Karpas-422 (cell line): ENCODE measurements around the gene UTP20. TPM values are rescaled to one million over a fixed set of nuclear protein-coding genes. Genes with fewer than 3 reads are reported as not detected.

ENCODE experiments used
- DNase-seq: peaks from one replicate; pipeline ENCODE4 v3.0.0-alpha.2; 2015
- H2AFZ ChIP-seq: fragments of 200-600 bp; sonication (generic); 2 replicates; pipeline ENCODE4 v1.6.1; 2014; ENCODE audit warnings: antibody characterized with exemption, low read length, mixed read lengths
- H3K27ac ChIP-seq: fragments of 200-600 bp; sonication (generic); 2 replicates; pipeline ENCODE4 v1.5.1; 2014; ENCODE audit warnings: mild to moderate bottlenecking, low read length, moderate library complexity
- H3K27me3 ChIP-seq: fragments of 200-600 bp; sonication (generic); 2 replicates; pipeline ENCODE4 v1.6.1; 2014; ENCODE audit warnings: low read length, mixed read lengths
- H3K36me3 ChIP-seq: fragments of 200-600 bp; sonication (generic); 2 replicates; pipeline ENCODE4 v1.6.1; 2014; ENCODE audit warnings: low read length, mixed read lengths; ENCODE audit not compliant: insufficient read depth
- H3K4me1 ChIP-seq: fragments of 200-600 bp; sonication (generic); 2 replicates; pipeline ENCODE4 v1.6.1; 2014; ENCODE audit warnings: mild to moderate bottlenecking, low read length, mixed read lengths
- H3K4me2 ChIP-seq: fragments of 200-600 bp; sonication (generic); 2 replicates; pipeline ENCODE4 v1.6.1; 2014; ENCODE audit warnings: low read length, low read depth, mild to moderate bottlenecking; ENCODE audit not compliant: poor library complexity, severe bottlenecking
- H3K4me3 ChIP-seq: fragments of 200-600 bp; sonication (generic); 2 replicates; pipeline ENCODE4 v1.5.1; 2014; ENCODE audit warnings: mild to moderate bottlenecking, antibody characterized with exemption, low read length, mixed read lengths
- H3K79me2 ChIP-seq: fragments of 200-600 bp; sonication (generic); 2 replicates; pipeline ENCODE4 v1.6.1; 2014; ENCODE audit warnings: mild to moderate bottlenecking, low read length, mixed read lengths
- H3K9ac ChIP-seq: fragments of 200-600 bp; sonication (generic); 2 replicates; pipeline ENCODE4 v1.6.0; 2014; ENCODE audit warnings: low read length
- H3K9me2 ChIP-seq: fragments of 200-600 bp; sonication (generic), shearing (Covaris generic); replicated peaks from 2 replicates; pipeline ENCODE4 v1.6.0; 2014; ENCODE audit warnings: mild to moderate bottlenecking, low read length, moderate library complexity; ENCODE audit not compliant: insufficient read depth
- H3K9me3 ChIP-seq: fragments of 300-700, 200-600 bp; sonication (generic); 2 replicates; pipeline ENCODE4 v1.6.1; 2014; ENCODE audit warnings: low read length, mixed read lengths
- H4K20me1 ChIP-seq: fragments of 200-600 bp; sonication (generic); 2 replicates; pipeline ENCODE4 v1.6.1; 2014; ENCODE audit warnings: mild to moderate bottlenecking, antibody characterized with exemption, low read length, low read depth; ENCODE audit not compliant: insufficient read depth
- total RNA-seq: library from RNA; depleted of rRNA; stranded (reverse); fragments of >200 nt; shearing (Covaris generic); gene quantifications from 2 replicates; pipeline ENCODE4 v1.2.3, GENCODE V29; 2014; ENCODE audit warnings: low replicate concordance

UTP20 gene
- total RNA-seq, 1 experiment from 2014 or later, result 15.2 TPM

DNA sequence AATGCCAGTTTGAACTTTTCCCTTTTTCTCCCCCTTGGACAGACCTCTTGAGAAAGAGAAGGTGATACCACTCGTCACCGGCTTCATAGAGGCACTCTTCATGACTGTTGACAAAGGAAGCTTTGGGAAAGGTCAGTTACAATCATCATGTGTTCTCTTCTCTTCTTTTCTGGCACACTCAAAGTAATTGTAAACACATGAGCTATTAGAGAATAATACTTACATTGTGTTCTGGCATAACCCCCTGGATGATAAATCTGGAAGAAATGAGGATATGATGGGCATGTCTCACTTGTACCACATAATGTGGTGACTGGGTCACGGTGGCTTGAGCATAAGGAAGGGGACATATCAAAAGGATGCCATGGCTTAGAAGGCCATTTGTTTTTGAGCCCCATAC is 20.0 kb downstream of the UTP20 start:
- no peak overlapping the region for H2AFZ ChIP-seq
- H3K9ac ChIP-seq, result no peak overlapping the region
- no peaks in the 10 kb centered on the region for H4K20me1 ChIP-seq
- H3K9me2 ChIP-seq, result no peaks in the 10 kb centered on the region
- H3K4me2 ChIP-seq, result no peak overlapping the region
- H3K27ac ChIP-seq, result no peak overlapping the region
- no peaks in the 10 kb centered on the region for H3K9me3 ChIP-seq
- H3K79me2 ChIP-seq, result no peaks in the 10 kb centered on the region
- no peaks in the 10 kb centered on the region for H3K27me3 ChIP-seq
- peaks cover 35% of the 10 kb centered on the region; the same call in 1 of the 2 replicates for H3K36me3 ChIP-seq
- no peak overlapping the region for H3K4me3 ChIP-seq
- no peak for DNase-seq
- no peaks in the 10 kb centered on the region for H3K4me1 ChIP-seq

DNA sequence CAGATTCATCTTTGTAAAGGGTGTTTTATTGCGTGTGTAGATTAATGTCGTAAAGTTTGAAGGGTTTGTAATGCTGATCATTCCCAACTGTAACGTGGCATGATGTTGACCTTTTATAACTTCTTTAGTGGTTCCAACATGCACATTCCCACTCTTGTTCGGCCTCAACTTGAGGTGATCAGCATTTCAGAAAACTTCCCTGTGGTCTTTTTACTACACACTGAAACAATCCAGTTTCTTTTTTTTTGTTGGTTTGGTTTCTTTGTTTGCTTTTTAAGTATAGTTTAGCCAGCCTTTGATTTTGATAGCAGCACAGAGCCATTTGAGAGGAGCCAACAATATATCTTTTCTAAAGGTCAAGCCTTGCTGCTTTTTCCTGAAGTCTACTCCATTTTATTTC is 22.8 kb downstream of the UTP20 start:
- Histone ChIP-seq H3K27me3 (no peaks in the 10 kb centered on the region), H3K4me3 (no peak overlapping the region), H3K79me2 (no peaks in the 10 kb centered on the region), H3K27ac (no peak overlapping the region), H3K4me1 (no peaks in the 10 kb centered on the region), H3K9me2 (no peaks in the 10 kb centered on the region), H2AFZ (no peak overlapping the region), H3K4me2 (no peak overlapping the region), H3K9ac (no peak overlapping the region), H3K9me3 (no peaks in the 10 kb centered on the region), H3K36me3 (peaks cover 42% of the 10 kb centered on the region; the same call in 1 of the 2 replicates), H4K20me1 (no peaks in the 10 kb centered on the region)
- no peak for DNase-seq

DNA sequence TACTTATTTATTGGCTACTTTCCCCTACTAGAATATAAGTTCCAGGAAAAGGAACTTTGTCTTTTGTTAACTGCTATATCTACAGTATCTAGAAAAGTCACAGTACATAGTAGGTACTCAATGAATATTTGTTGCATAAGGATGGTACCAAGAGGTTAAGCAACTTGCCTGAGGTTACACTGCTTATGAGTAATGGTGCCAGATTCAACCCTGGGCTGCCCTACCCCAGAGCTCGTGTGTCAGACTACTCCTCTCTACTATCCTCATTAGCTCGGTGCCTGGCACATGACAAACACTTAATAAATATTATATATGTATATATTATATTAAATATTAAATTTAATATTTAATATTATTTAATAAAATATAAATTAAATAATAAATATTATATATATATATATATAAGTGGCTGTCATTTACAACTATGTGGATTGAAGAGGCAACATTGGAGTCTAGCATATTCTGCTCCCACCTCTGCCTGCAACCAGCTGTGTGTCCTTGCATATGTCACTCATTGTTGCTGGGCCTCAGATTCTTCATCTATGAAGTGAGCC is 25.4 kb downstream of the UTP20 start:
- Histone ChIP-seq H3K4me1 (no peaks in the 10 kb centered on the region), H3K4me3 (no peak overlapping the region), H3K9ac (no peak overlapping the region), H3K9me3 (no peaks in the 10 kb centered on the region), H3K27me3 (no peaks in the 10 kb centered on the region), H4K20me1 (no peaks in the 10 kb centered on the region), H2AFZ (no peak overlapping the region), H3K9me2 (no peaks in the 10 kb centered on the region), H3K79me2 (no peaks in the 10 kb centered on the region), H3K27ac (no peak overlapping the region), H3K4me2 (no peak overlapping the region), H3K36me3 (peaks cover 38% of the 10 kb centered on the region; the same call in 1 of the 2 replicates)
- no peak for DNase-seq

DNA sequence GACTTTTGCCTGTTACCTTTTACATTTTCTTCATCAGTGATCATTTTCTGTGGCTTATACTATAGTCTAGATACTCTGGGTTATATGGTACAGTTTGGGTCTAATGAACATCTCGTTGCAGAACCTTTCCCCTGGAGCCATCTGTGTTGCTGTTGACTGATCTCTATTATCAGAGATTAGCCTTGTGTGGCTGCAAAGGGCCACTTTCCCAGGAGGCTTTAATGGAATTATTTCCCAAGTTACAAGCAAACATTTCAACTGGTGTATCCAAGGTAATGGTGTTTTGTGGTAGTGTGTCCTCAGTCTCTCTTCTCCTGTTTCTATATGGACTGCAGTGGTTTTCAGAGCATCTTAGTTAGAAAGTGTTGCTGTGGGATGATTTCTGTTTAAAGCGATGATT is 25.9 kb downstream of the UTP20 start:
- Histone ChIP-seq H3K79me2 (no peaks in the 10 kb centered on the region), H3K4me1 (no peaks in the 10 kb centered on the region), H3K27me3 (no peaks in the 10 kb centered on the region), H3K9me2 (no peaks in the 10 kb centered on the region), H3K9ac (no peak overlapping the region), H3K27ac (no peak overlapping the region), H4K20me1 (no peaks in the 10 kb centered on the region), H3K4me2 (no peak overlapping the region), H3K4me3 (no peak overlapping the region), H3K36me3 (peaks cover 36% of the 10 kb centered on the region; the same call in 1 of the 2 replicates), H2AFZ (no peak overlapping the region), H3K9me3 (no peaks in the 10 kb centered on the region)
- DNase-seq, result no peak

DNA sequence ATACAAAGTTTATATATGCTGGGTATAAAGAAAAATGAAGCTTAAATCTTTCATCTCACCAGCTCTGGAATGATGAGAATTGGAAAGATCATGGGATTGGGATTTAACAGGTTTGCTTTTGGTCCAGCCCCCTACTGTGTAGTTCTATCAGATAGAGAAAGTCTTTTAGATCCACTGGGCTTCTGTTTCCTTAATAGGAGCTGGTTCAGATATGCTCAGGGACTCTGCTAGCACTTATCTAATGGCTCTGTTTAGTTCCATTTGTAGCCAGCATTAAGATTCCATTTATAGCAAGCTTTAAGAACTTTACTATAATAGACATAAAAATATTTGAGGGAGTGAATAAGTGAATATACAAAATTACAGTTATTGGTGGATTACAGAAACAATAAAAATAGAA is 42.6 kb downstream of the UTP20 start:
- Histone ChIP-seq H3K9ac (no peak overlapping the region), H3K79me2 (no peaks in the 10 kb centered on the region), H3K9me3 (no peaks in the 10 kb centered on the region), H3K4me2 (no peak overlapping the region), H2AFZ (no peak overlapping the region), H3K36me3 (peaks cover 31% of the 10 kb centered on the region), H3K4me3 (no peak overlapping the region), H3K9me2 (no peaks in the 10 kb centered on the region), H3K27ac (no peak overlapping the region), H3K4me1 (no peaks in the 10 kb centered on the region), H3K27me3 (no peaks in the 10 kb centered on the region), H4K20me1 (no peaks in the 10 kb centered on the region)
- DNase-seq, result no peak

GRCh38 chr12:101323255-101323654 is 43.4 kb downstream of the UTP20 start:
- Histone ChIP-seq H2AFZ (no peak overlapping the region), H3K9me3 (no peaks in the 10 kb centered on the region), H3K9ac (no peak overlapping the region), H3K4me1 (no peaks in the 10 kb centered on the region), H3K79me2 (no peaks in the 10 kb centered on the region), H3K27ac (no peak overlapping the region), H4K20me1 (no peaks in the 10 kb centered on the region), H3K36me3 (peaks cover 36% of the 10 kb centered on the region), H3K27me3 (no peaks in the 10 kb centered on the region), H3K9me2 (no peaks in the 10 kb centered on the region), H3K4me2 (no peak overlapping the region), H3K4me3 (no peak overlapping the region)
- DNase-seq, result no peak

DNA sequence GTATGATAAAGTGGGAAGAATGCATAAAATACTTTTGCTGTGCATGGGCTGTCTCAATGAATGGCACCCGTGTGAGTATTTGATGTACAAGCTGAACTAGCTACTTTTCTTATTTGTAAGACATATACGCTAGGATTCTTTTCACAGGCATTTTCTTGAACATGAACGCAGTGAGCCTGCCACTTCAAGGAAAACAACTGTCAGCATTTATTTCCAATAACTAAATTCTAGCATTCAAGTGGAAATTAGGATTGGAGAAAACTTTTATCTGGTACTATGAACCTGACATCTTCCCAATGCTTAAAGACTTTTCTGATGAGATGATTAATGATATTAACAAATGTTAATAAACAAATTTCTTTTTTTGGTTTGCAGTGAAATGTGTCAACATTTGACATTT is 45.7 kb downstream of the UTP20 start:
- Histone ChIP-seq H3K4me2 (no peak overlapping the region), H3K9me3 (no peaks in the 10 kb centered on the region), H3K36me3 (peaks cover 43% of the 10 kb centered on the region), H3K27ac (no peak overlapping the region), H3K4me1 (no peaks in the 10 kb centered on the region), H3K27me3 (no peaks in the 10 kb centered on the region), H2AFZ (no peak overlapping the region), H3K79me2 (no peaks in the 10 kb centered on the region), H3K9me2 (no peaks in the 10 kb centered on the region), H3K4me3 (no peak overlapping the region), H4K20me1 (no peaks in the 10 kb centered on the region), H3K9ac (no peak overlapping the region)
- DNase-seq, result no peak

GRCh38 chr12:101327051-101327450 is 47.1 kb downstream of the UTP20 start:
- no peak for DNase-seq
- Histone ChIP-seq H3K9me3 (no peaks in the 10 kb centered on the region), H3K4me2 (no peak overlapping the region), H3K27ac (no peak overlapping the region), H2AFZ (no peak overlapping the region), H3K36me3 (peaks cover 43% of the 10 kb centered on the region), H3K4me1 (no peaks in the 10 kb centered on the region), H3K79me2 (no peaks in the 10 kb centered on the region), H3K9ac (no peak overlapping the region), H4K20me1 (no peaks in the 10 kb centered on the region), H3K9me2 (no peaks in the 10 kb centered on the region), H3K4me3 (no peak overlapping the region), H3K27me3 (no peaks in the 10 kb centered on the region)

- Histone ChIP-seq H3K4me1 (no peaks in the 10 kb centered on the region), H3K27me3 (no peaks in the 10 kb centered on the region), H3K4me2 (no peak overlapping the region), H3K79me2 (no peaks in the 10 kb centered on the region), H3K4me3 (no peak overlapping the region), H3K9ac (no peak overlapping the region), H3K9me2 (no peaks in the 10 kb centered on the region), H2AFZ (no peak overlapping the region), H3K27ac (no peak overlapping the region), H3K36me3 (peaks cover 40% of the 10 kb centered on the region), H3K9me3 (no peaks in the 10 kb centered on the region), H4K20me1 (no peaks in the 10 kb centered on the region)
- no peak for DNase-seq
Measured at GRCh38 chr12:101327546-101327945, 47.6 kb downstream of the UTP20 start.
